Breast epithelium (tissue), 4 donors: ENCODE data around the gene PRDM10. TPM values are rescaled to one million over a fixed set of nuclear protein-coding genes. Genes with fewer than 3 reads are reported as not detected.

Experiments
- DNase-seq, 2 donors: peaks; one replicate each; pipeline ENCODE4 v3.0.0-alpha.2; 2019; ENCODE audit warnings: low spot score in 2 of 2
- H3K27ac ChIP-seq, 2 donors: fragments of 200-600 bp; sonication (generic) in 1 of 2; one replicate each; pipeline ENCODE4 v1.5.1; 2016 to 2019; ENCODE audit warnings: mild to moderate bottlenecking in 1 of 2
- H3K27me3 ChIP-seq, 2 donors: fragments of 200-600 bp; sonication (generic) in 1 of 2; one replicate each; pipeline versions ENCODE4 v1.5.1 to v1.6.0; 2017 to 2019; ENCODE audit warnings: control low read depth in 1 of 2, mild to moderate bottlenecking in 1 of 2
- H3K36me3 ChIP-seq: fragments of 200-600 bp; one replicate; pipeline ENCODE4 v1.5.1; 2019
- H3K4me1 ChIP-seq, 2 donors: fragments of 200-600 bp; sonication (generic); one replicate each; pipeline ENCODE4 v1.5.1; 2016 to 2019; ENCODE audit warnings: control low read depth in 1 of 2
- H3K4me3 ChIP-seq, 3 donors: fragments of 200-600 bp; sonication (generic); 1 replicate in 2 of 3; 2 replicates in 1 of 3; pipeline ENCODE4 v1.5.1; 2016 to 2019; ENCODE audit warnings: mild to moderate bottlenecking in 3 of 3, moderate library complexity in 2 of 3
- H3K9me3 ChIP-seq, 2 donors: fragments of 200-600 bp; sonication (generic) in 1 of 2; one replicate each; pipeline ENCODE4 v1.5.1; 2016 to 2019; ENCODE audit warnings: control low read depth in 1 of 2
- CTCF ChIP-seq, 3 donors: fragments of 450-650 bp; IDR thresholded peaks; one replicate each; pipeline ENCODE4 v1.5.1; 2016 to 2017; ENCODE audit warnings: antibody characterized with exemption in 3 of 3, mild to moderate bottlenecking in 3 of 3, moderate library complexity in 3 of 3
- POLR2A ChIP-seq: fragments of 450-650 bp; IDR thresholded peaks from one replicate; pipeline ENCODE4 v1.6.1; 2016; ENCODE audit warnings: antibody characterized with exemption, mild to moderate bottlenecking, moderate library complexity
- POLR2AphosphoS5 ChIP-seq, 3 donors: sonication (generic); formaldehyde crosslinking; IDR thresholded peaks; one replicate each; pipeline ENCODE4 v1.6.1; 2017; ENCODE audit warnings: antibody characterized with exemption in 3 of 3
- intact Hi-C: fragments of 100-400 bp; cut with DNase I; formaldehyde crosslinking; loops from one replicate; pipeline ENCODE4 v1.15.1; 2023; ENCODE audit warnings: low total_unique reads
- total RNA-seq, 3 donors: library from RNA; depleted of rRNA; stranded (reverse); fragments of >200 nt; gene quantifications; one replicate each; pipeline ENCODE4 v1.1.0, GENCODE V29; 2016

The PRDM10 gene
- 10 to 100 TPM in 2 of 3 donors, 1 to 10 TPM in 1; 4.5 to 15.2 (median 10.8) TPM for total RNA-seq

- Histone ChIP-seq H3K36me3 (no peaks in the 10 kb centered on the region), H3K27me3 (no peaks in the 10 kb centered on the region), H3K27ac (peak within 1 kb of the TSS; percentile 100), H3K4me3 (peak within 1 kb of the TSS; percentile 81 to 98 (median 84)), H3K4me1 (no peaks in the 10 kb centered on the region), H3K9me3 (no peaks in the 10 kb centered on the region)
- intact Hi-C loops = no loop called here
- peak in 2 of 3 donors; percentile 42 to 54 for TF ChIP-seq CTCF (IDR thresholded peaks at IDR 0.05)
- no peak for TF ChIP-seq POLR2A
- TF ChIP-seq POLR2AphosphoS5 (IDR thresholded peaks at IDR 0.05) = peak in 2 of 3 donors; percentile 71 to 76
- DNase-seq = peak; percentile 90 to 94
Measured at GRCh38 chr11:130002352-130002845, at the start of gene PRDM10. TSS of gene PRDM10 (minus strand) at chr11:130002835. CDS start at chr11:129960964, 41,871 bp downstream.

- Histone ChIP-seq H3K4me3 (no peak overlapping the region), H3K27me3 (no peaks in the 10 kb centered on the region), H3K36me3 (no peaks in the 10 kb centered on the region), H3K9me3 (no peaks in the 10 kb centered on the region), H3K4me1 (no peaks in the 10 kb centered on the region), H3K27ac (no peak overlapping the region)
- no peak for DNase-seq
- intact Hi-C loops = no loop called here
- no peak for TF ChIP-seq POLR2A
- TF ChIP-seq CTCF (IDR thresholded peaks at IDR 0.05) = no peak
- no peak for TF ChIP-seq POLR2AphosphoS5 (IDR thresholded peaks at IDR 0.05)
Measured at GRCh38 chr11:130051082-130051481, 48.4 kb upstream of the PRDM10 start.

- Histone ChIP-seq H3K27me3 (no peaks in the 10 kb centered on the region), H3K4me3 (no peak overlapping the region), H3K36me3 (no peaks in the 10 kb centered on the region), H3K27ac (peak overlapping the region in 1 of 2 donors; percentile 9), H3K4me1 (no peaks in the 10 kb centered on the region), H3K9me3 (no peaks in the 10 kb centered on the region)
- intact Hi-C loops = no loop called here
- no peak for DNase-seq
- TF ChIP-seq POLR2A (no peak), CTCF (IDR thresholded peaks at IDR 0.05) (no peak), POLR2AphosphoS5 (IDR thresholded peaks at IDR 0.05) (no peak)
Measured at GRCh38 chr11:130050257-130050656, 47.6 kb upstream of the PRDM10 start.

GRCh38 chr11:130049328-130049771 is 46.7 kb upstream of the PRDM10 start:
- Histone ChIP-seq H3K4me3 (no peak overlapping the region), H3K27me3 (no peaks in the 10 kb centered on the region), H3K27ac (no peak overlapping the region), H3K9me3 (no peaks in the 10 kb centered on the region), H3K4me1 (no peaks in the 10 kb centered on the region), H3K36me3 (no peaks in the 10 kb centered on the region)
- intact Hi-C loops = no loop called here
- TF ChIP-seq CTCF (IDR thresholded peaks at IDR 0.05) (no peak), POLR2A (no peak), POLR2AphosphoS5 (IDR thresholded peaks at IDR 0.05) (no peak)
- no peak for DNase-seq

- no peaks in the 10 kb centered on the region for H3K36me3 ChIP-seq
- no peaks in the 10 kb centered on the region for H3K4me1 ChIP-seq
- no peaks in the 10 kb centered on the region for H3K9me3 ChIP-seq
- no peak for TF ChIP-seq CTCF (IDR thresholded peaks at IDR 0.05)
- no peak for TF ChIP-seq POLR2AphosphoS5 (IDR thresholded peaks at IDR 0.05)
- TF ChIP-seq POLR2A = no peak
- DNase-seq = no peak
- intact Hi-C loops = no loop called here
- H3K27me3 ChIP-seq = no peaks in the 10 kb centered on the region
- H3K4me3 ChIP-seq = no peak overlapping the region
- H3K27ac ChIP-seq = no peak overlapping the region
Measured at GRCh38 chr11:130047141-130047540, 44.5 kb upstream of the PRDM10 start.
